ENCODE data around the gene OBSCN.

The OBSCN gene

GRCh38 chr1:228408869-228409805, 201.3 kb downstream of the OBSCN start:
- no peak for TF ChIP-seq CTCF (IDR thresholded peaks at IDR 0.05; ENCODE audit: low read depth, low read length)
- in situ Hi-C loops (cut with HindIII; ENCODE audit: low sequenced_read_pairs): no loop called here
- no peak overlapping the region for H3K4me3 ChIP-seq (ENCODE audit: low read depth, low read length)
- no peak for DNase-seq (ENCODE audit: low read depth, low spot score)

DNA sequence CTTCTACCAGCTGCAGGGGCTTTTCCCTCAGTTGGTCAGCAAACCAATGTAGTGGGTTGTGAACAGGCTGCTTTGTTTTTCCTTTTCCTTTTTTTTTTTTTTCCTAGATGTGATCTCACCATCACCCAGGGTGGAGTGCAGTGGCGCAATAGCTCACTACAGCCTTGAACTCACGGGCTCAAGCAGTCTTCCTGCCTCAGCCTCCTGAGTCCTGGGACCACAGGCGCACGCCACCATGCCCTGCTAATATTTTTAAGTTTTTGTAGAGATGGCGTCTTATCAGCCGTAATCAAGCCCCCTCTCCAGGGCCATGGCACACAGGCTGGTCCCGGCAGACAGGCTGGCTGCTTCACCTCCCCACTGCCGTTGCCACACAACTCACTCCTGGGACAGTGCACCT, 202.2 kb downstream of the OBSCN start:
- H3K4me3 ChIP-seq (ENCODE audit: low read depth, low read length): no peak overlapping the region
- in situ Hi-C loops (cut with HindIII; ENCODE audit: low sequenced_read_pairs): no loop called here
- no peak for TF ChIP-seq CTCF (IDR thresholded peaks at IDR 0.05; ENCODE audit: low read depth, low read length)
- DNase-seq (ENCODE audit: low read depth, low spot score): no peak

GRCh38 chr1:228410671-228411070, 202.8 kb downstream of the OBSCN start:
- TF ChIP-seq CTCF (IDR thresholded peaks at IDR 0.05; ENCODE audit: low read depth, low read length): no peak
- no peak overlapping the region for H3K4me3 ChIP-seq (ENCODE audit: low read depth, low read length)
- no peak for DNase-seq (ENCODE audit: low read depth, low spot score)
- in situ Hi-C loops (cut with HindIII; ENCODE audit: low sequenced_read_pairs): no loop called here

GRCh38 chr1:228411121-228411520, 203.3 kb downstream of the OBSCN start:
- in situ Hi-C loops (cut with HindIII; ENCODE audit: low sequenced_read_pairs): no loop called here
- no peak overlapping the region for H3K4me3 ChIP-seq (ENCODE audit: low read depth, low read length)
- no peak for TF ChIP-seq CTCF (IDR thresholded peaks at IDR 0.05; ENCODE audit: low read depth, low read length)
- no peak for DNase-seq (ENCODE audit: low read depth, low spot score)

DNA sequence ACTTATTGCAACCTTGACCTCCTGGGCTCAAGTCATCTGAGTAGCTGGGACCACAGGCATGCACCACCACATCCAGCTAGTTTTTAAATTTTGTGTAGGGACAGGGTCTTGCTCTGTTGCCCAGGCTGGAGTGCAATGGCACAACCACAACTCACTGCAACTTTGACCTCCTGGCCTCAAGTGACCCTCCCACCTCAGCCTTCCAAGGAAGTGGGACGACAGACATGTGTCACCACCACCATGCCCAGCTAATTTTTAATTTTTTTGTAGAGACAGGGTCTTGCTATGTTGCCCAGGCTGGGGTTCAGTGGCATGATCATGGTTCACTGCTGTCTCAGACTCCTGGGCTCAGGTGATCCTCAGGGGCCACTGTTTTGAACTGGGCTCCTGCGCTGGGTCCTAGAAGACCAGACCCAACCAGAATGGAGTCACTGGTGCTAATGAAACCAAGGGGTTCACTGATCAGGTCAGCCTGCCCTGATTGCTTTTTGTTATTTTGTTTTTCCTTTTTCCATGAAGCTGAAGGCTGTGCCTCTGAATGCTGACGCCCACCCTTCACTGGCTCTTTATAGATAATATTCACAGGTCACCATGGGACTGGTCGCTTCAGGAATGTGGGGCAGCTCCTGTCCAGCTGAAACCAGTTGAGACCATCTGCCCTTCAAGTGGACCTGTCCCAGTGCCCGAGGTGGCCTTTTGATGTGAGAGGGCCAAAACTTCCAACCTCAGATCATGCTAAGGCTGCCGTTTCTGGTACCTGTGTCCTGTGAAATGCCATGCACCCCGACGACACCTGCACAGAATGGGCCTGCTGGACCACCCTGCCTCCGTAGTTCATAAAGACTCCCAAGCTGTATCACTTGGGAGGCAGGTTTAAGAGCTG, 203.9 kb downstream of the OBSCN start:
- no peak for TF ChIP-seq CTCF (IDR thresholded peaks at IDR 0.05; ENCODE audit: low read depth, low read length)
- H3K4me3 ChIP-seq (ENCODE audit: low read depth, low read length): no peak overlapping the region
- in situ Hi-C loops (cut with HindIII; ENCODE audit: low sequenced_read_pairs): no loop called here
- DNase-seq (ENCODE audit: low read depth, low spot score): no peak

DNA sequence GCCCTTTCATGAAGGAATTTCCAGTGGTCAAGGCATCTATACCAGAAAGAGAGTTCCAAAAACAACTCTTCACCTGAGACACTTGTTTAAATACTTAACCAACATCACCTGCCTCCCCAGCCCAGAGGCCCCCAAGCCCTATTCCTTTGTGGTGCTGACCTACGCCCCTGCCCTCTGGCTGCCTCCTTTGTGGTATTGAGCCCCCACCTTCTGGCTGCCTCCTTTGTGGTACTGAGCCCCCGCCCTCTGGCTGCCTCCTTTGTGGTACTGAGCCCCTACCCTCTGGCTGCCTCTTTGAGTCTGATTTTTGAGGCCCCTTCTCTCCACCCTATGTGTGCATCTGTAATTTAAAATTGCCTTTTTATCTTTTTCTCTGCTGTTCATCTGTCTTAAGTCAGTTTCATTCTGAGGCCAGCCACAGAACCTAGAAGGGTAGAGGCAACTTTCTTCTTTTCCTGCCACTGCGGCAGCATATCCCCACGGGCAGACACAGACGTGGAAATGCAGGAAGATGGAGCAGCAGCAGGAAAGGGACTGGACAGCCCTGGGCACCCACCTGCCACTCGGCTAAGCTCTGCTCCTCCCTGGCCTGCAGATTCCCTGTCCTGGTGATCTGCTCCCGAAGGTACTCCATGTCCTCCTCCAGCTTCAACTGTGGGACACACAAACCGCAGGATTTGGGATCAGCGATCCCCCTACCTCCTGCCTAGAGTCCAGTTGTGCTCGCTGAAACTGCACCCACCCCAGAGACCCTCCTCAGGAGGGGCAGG, 205.6 kb downstream of the OBSCN start:
- in situ Hi-C loops (cut with HindIII; ENCODE audit: low sequenced_read_pairs): no loop called here
- no peak for DNase-seq (ENCODE audit: low read depth, low spot score)
- TF ChIP-seq CTCF (IDR thresholded peaks at IDR 0.05; ENCODE audit: low read depth, low read length): no peak
- no peak overlapping the region for H3K4me3 ChIP-seq (ENCODE audit: low read depth, low read length)
